ENCODE results near the gene SSBP3.

DNA sequence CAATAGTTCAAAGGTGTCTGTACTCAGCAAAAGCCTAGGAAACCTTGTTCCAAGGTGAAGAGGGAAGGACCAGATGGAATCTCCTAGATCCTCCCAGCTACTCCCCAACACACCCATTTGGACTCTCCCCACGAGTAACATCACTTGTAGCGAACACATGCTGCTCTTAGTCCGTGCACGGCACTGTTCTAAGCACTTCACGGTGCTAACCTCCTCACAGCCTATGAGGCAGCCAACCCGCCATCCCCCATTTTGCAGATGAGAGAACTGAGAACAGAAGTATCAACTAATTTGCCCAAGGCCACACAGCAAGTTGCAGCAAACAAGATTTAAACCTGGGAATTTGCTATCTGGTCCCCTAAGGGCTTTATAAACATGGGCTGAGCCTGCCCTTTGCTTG lies 182.0 kb downstream of the SSBP3 start:
- no peak for TF ChIP-seq EZH2phosphoT487 (IDR thresholded peaks at IDR 0.05; ENCODE audit: insufficient read depth, low read depth)
- TF ChIP-seq EZH2 (IDR thresholded peaks at IDR 0.05; ENCODE audit: insufficient read depth, poor library complexity, severe bottlenecking) = no peak
